ENCODE data around the gene AGPAT1. TPM values are rescaled to one million over a fixed set of nuclear protein-coding genes. Genes with fewer than 3 reads are reported as not detected.

The AGPAT1 gene
- total RNA-seq, 4 donors from 2014 or later = 17.8 to 28.2 (median 25.6) TPM

DNA sequence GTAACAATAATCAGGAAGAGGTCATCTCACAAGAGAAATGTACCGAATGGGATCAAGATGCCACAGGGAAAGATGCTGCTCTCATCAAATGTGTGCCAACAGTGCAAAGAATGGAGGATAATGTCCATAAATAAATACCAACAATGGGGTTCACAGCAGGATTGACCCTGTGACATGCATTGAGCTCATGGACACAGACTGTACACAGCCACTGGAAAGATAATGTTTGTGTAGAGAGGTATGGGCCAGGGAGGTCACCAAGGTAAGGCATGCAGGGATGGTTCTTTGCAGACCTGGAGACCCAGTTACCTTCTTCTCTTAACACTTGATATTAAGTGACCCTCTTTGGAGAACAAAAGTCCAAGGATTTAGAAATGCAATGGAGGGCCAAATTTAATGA lies 1.5 kb downstream of the AGPAT1 start:
- TF ChIP-seq, protein P1, sequence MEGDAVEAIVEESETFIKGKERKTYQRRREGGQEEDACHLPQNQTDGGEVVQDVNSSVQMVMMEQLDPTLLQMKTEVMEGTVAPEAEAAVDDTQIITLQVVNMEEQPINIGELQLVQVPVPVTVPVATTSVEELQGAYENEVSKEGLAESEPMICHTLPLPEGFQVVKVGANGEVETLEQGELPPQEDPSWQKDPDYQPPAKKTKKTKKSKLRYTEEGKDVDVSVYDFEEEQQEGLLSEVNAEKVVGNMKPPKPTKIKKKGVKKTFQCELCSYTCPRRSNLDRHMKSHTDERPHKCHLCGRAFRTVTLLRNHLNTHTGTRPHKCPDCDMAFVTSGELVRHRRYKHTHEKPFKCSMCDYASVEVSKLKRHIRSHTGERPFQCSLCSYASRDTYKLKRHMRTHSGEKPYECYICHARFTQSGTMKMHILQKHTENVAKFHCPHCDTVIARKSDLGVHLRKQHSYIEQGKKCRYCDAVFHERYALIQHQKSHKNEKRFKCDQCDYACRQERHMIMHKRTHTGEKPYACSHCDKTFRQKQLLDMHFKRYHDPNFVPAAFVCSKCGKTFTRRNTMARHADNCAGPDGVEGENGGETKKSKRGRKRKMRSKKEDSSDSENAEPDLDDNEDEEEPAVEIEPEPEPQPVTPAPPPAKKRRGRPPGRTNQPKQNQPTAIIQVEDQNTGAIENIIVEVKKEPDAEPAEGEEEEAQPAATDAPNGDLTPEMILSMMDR (IDR thresholded peaks at IDR 0.05; ENCODE audit: low read depth) = no peak

DNA sequence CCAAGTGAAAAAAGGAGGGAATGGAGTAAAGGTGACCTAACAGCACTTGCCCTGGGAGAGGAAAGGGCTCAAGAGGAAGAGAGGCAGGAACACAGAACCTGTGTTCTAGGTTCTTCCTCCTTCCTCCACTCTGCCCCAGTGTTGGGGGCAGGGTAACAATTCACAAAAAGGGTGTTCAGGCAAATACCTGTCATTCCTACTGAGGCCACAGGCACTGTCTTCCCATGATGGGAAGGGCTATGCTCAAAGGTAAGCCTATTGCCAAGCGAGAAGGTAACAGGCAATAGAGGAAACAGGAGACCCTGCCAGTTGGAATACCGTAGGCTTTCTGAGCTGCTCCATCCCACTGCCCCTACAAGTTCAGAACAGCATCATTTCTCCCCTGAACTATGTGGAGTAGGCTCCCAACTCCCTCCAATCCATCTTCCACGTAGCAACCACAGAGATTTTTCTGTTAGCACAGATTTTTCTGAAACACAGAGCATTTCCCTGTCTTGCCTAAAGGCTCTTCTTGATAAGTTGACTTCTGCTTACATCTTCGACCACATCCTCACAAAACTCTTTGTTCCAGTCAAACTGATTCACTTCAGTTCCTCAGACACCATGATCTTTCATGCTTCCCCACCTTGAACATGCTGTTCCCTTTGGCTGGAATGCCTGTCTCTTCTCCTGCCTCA lies 2.7 kb downstream of the AGPAT1 start:
- TF ChIP-seq, protein P1 (IDR thresholded peaks at IDR 0.05; ENCODE audit: low read depth) = no peak

DNA sequence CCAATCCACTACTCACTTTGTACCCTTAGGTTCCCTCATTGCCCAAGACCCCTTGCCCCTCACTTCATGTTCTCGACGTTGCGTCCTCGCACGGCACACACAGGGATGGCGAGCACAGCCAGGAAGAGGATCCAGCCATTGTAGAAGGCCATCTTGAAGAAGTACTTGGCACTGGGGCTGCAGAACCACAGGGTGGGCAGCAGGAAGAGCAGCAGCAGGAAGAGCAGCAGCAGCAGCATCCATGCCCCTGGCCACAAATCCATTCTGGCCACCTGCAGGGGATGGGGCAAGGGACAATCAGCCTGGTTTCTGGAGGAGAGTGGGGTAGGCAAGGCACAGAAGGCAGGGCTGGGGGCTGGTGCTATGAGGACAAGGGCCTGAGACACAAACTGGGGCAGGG lies 4.7 kb downstream of the AGPAT1 start:
- TF ChIP-seq, protein P1 (IDR thresholded peaks at IDR 0.05; ENCODE audit: low read depth) = no peak

DNA sequence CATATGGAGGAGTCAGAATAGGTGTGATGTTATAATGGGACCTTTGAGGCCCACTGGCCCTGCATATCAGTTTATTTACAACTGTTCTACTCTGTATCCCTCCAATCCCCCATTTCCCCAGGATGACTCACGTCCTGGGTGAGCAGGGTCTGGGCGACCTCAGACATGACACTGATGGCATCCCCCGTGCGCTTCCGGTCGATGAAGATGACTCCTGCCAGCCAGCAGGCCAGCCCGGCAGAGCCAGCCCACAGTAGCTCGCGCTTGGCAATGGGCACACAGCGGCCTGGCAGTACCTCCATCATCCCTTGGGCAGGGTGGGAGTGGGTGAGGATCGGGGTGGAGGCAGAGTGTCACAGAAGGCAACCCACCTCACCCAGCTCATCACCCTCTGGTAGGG lies 5.6 kb downstream of the AGPAT1 start:
- TF ChIP-seq, protein P1 (IDR thresholded peaks at IDR 0.05; ENCODE audit: low read depth) = no peak

DNA sequence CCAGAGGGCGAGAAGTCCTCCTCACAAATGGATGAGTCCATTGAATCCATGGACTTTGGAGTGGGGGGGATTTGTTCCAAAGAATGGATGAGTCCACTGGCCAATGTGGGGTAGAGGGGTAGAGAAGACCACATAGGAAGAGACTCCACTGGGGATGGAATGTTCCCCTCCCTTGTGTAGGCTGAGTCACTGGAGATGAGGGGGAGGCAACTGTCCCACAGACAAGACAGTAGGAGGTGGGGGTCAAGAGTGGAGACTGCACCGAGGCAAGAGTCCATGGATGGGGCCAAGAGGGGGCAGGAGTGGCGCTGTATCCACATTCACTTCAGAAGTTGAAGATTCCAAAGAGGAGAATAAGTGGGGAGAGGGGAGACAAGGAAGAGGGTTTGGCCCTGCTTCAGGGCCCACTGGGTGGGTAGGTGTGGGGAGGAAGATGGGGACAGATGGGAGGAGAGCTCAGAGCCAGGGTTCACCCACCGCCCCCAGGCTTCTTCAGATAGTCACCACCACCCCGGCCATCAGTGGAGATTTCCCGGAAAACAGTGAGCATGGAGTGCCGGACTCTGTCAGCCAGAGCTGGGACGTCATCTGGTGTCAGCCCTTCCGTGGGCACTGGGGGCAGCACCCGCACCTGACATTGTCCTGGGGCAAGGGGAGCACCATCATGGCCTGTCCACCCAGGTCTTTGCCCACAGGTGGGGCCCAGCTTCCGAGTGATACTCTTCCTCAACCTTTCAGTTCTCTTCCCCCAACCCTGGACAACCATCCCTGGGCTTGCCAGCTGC lies 6.9 kb downstream of the AGPAT1 start:
- TF ChIP-seq, protein P1 (IDR thresholded peaks at IDR 0.05; ENCODE audit: low read depth) = no peak

DNA sequence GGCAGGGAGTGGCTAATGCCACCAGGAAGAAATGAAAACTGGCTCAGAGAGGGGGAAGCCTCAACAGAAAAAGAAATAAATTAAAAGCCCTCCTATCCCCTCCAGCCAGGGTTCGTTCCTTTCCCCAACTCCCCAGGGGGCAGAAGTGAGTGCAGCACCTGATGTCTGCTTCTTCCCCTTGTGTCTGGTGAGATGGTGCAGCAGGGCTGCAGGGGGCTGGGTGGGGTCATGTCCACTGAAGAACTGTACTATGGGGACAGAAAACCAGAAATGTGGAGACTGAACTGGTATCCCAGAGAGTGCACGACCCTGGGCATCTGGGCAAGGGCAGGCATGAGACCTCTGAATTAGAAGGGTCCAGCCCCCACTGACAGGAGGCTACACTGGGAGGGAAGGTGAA lies 7.5 kb downstream of the AGPAT1 start:
- TF ChIP-seq, protein P1 (IDR thresholded peaks at IDR 0.05; ENCODE audit: low read depth) = no peak

DNA sequence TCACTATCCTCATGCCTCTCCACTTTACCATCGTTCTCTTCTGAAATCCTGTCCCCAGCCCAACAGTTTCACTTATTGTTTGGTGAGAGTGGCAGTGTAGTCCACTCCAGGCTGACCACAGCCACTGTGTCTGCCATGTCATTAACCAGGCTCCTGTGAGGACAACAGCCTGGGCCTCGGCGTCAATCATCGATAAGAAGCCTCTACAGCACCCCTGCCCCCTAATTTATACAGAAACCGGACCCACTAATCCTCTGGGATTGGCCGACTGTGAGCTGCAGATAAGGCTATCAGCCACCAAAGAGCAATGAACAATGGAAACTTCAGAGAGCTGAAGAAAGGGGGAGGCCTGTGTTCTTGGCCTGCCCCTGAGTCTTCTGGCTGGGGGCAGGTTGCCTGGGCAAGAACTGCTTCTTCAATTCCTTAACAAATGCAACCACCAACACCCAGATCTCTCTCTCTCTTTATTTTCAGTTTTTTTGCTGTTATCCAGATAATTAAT lies 8.1 kb downstream of the AGPAT1 start:
- TF ChIP-seq, protein P1 (IDR thresholded peaks at IDR 0.05; ENCODE audit: low read depth) = no peak

Measured in subcutaneous adipose tissue (tissue), 4 donors.